Loucy (cell line): Measurements from ENCODE around the gene NAA38.

Source experiments
- H2AFZ ChIP-seq: fragments of 200-600 bp; sonication (generic); 2 replicates; pipeline ENCODE4 v1.6.0; 2016; ENCODE audit warnings: antibody characterized with exemption, mild to moderate bottlenecking, low read length, moderate library complexity
- H3F3A ChIP-seq: fragments of 200-600 bp; 2 replicates; pipeline ENCODE4 v1.6.0; 2016; ENCODE audit warnings: antibody characterized with exemption, low read depth, mild to moderate bottlenecking
- H3K27me3 ChIP-seq: fragments of 200-600 bp; sonication (generic); 2 replicates; pipeline ENCODE4 v1.6.1; 2014; ENCODE audit warnings: low read length, mild to moderate bottlenecking; ENCODE audit not compliant: insufficient read depth, poor library complexity, severe bottlenecking
- H3K36me3 ChIP-seq: fragments of 200-600 bp; sonication (generic); 2 replicates; pipeline ENCODE4 v1.6.1; 2016; ENCODE audit warnings: low read length; ENCODE audit not compliant: insufficient read depth
- H3K4me1 ChIP-seq: fragments of 200-600 bp; sonication (generic); 2 replicates; pipeline ENCODE4 v1.5.1; 2014; ENCODE audit warnings: low read length, mild to moderate bottlenecking; ENCODE audit not compliant: insufficient read depth, poor library complexity, severe bottlenecking
- H3K4me2 ChIP-seq: fragments of 200-600 bp; sonication (generic); 2 replicates; pipeline ENCODE4 v1.6.0; 2014; ENCODE audit warnings: antibody characterized with exemption, low read length, low read depth, mild to moderate bottlenecking; ENCODE audit not compliant: poor library complexity, severe bottlenecking
- H3K4me3 ChIP-seq: fragments of 200-600 bp; sonication (generic); 2 replicates; pipeline ENCODE4 v1.5.1; 2014; ENCODE audit warnings: low read length, mild to moderate bottlenecking, mixed read lengths; ENCODE audit not compliant: poor library complexity, severe bottlenecking
- H3K79me2 ChIP-seq: fragments of 200-600 bp; sonication (generic); 2 replicates; pipeline ENCODE4 v1.6.1; 2014; ENCODE audit warnings: low read length; ENCODE audit not compliant: insufficient read depth
- H3K9ac ChIP-seq: fragments of 200-600 bp; sonication (generic); 2 replicates; pipeline ENCODE4 v1.6.0; 2014; ENCODE audit warnings: mild to moderate bottlenecking, low read depth, low read length, moderate library complexity; ENCODE audit not compliant: poor library complexity, severe bottlenecking
- H3K9me2 ChIP-seq: fragments of 200-600 bp; sonication (generic); replicated peaks from 2 replicates; pipeline ENCODE4 v1.6.1; 2016; ENCODE audit warnings: low read depth, low read length, mixed read lengths
- H3K9me3 ChIP-seq: fragments of 200-600 bp; sonication (generic); 2 replicates; pipeline ENCODE4 v1.6.1; 2014; ENCODE audit warnings: mild to moderate bottlenecking, antibody characterized with exemption, low read length, low read depth; ENCODE audit not compliant: insufficient read depth
- H4K20me1 ChIP-seq: fragments of 200-600 bp; sonication (generic); 2 replicates; pipeline ENCODE4 v1.6.0; 2014; ENCODE audit warnings: antibody characterized with exemption, low read length, mild to moderate bottlenecking; ENCODE audit not compliant: insufficient read depth, poor library complexity, severe bottlenecking
- EZH2phosphoT487 ChIP-seq: fragments of 200-600 bp; IDR thresholded peaks from 2 replicates; pipeline ENCODE4 v1.6.1; 2018; ENCODE audit warnings: antibody characterized with exemption, mild to moderate bottlenecking, moderate library complexity, borderline replicate concordance
- TF ChIP-seq, protein P1 (sequence below): fragments of 200-600 bp; sonication (generic); conservative IDR thresholded peaks from 2 replicates; pipeline ENCODE4 v1.5.1; 2014; ENCODE audit warnings: mild to moderate bottlenecking, antibody characterized with exemption, low read length

NAA38 gene

GRCh38 chr17:7817643-7817964 lies 39.8 kb downstream of the NAA38 start:
- Histone ChIP-seq H3K4me3 (no peak overlapping the region), H3K9ac (no peak overlapping the region), H3K9me3 (no peaks in the 10 kb centered on the region), H4K20me1 (no peaks in the 10 kb centered on the region), H3K79me2 (no peaks in the 10 kb centered on the region), H3F3A (no peaks in the 10 kb centered on the region), H3K4me2 (no peak overlapping the region), H3K27me3 (no peaks in the 10 kb centered on the region), H2AFZ (no peak overlapping the region), H3K36me3 (no peaks in the 10 kb centered on the region), H3K4me1 (no peaks in the 10 kb centered on the region), H3K9me2 (no peaks in the 10 kb centered on the region)
- TF ChIP-seq EZH2phosphoT487, result no peak
- TF ChIP-seq, protein P1, sequence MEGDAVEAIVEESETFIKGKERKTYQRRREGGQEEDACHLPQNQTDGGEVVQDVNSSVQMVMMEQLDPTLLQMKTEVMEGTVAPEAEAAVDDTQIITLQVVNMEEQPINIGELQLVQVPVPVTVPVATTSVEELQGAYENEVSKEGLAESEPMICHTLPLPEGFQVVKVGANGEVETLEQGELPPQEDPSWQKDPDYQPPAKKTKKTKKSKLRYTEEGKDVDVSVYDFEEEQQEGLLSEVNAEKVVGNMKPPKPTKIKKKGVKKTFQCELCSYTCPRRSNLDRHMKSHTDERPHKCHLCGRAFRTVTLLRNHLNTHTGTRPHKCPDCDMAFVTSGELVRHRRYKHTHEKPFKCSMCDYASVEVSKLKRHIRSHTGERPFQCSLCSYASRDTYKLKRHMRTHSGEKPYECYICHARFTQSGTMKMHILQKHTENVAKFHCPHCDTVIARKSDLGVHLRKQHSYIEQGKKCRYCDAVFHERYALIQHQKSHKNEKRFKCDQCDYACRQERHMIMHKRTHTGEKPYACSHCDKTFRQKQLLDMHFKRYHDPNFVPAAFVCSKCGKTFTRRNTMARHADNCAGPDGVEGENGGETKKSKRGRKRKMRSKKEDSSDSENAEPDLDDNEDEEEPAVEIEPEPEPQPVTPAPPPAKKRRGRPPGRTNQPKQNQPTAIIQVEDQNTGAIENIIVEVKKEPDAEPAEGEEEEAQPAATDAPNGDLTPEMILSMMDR, result no peak

DNA sequence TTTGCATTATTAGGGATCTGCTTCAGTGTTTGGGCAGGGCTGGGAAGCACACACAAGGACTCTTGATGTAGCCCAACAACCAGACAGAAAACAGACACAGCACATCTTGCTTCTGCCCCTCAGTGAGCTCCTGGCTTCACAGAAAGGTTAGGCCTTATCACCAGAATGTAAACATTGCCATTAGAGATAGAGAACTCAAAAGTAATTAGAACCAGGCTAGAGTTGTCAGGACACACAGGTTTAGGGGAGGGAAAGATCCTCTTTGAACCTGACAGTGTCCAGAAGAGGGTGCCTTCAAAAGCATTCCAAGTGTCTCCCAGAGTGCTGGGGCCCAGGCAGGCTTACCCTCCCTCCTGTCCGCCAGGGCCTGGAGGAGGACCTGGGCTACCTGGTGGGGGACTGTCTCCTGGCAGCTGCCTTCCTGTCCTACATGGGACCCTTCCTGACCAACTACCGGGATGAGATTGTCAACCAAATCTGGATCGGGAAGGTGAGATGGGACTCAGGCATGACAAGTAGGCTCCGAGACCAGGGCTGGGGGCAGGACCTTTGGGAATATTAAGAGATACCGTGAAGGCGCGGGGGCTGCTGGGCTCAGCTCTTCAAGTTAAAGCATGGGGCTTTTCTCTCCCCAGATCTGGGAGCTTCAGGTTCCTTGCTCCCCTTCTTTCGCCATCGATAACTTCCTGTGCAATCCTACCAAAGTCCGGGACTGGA lies 40.3 kb downstream of the NAA38 start:
- Histone ChIP-seq H3K27me3 (no peaks in the 10 kb centered on the region), H3K9me2 (no peaks in the 10 kb centered on the region), H4K20me1 (no peaks in the 10 kb centered on the region), H3K9ac (no peak overlapping the region), H3K4me1 (no peaks in the 10 kb centered on the region), H3K4me2 (no peak overlapping the region), H3K9me3 (no peaks in the 10 kb centered on the region), H3K4me3 (no peak overlapping the region), H3K36me3 (no peaks in the 10 kb centered on the region), H3F3A (no peaks in the 10 kb centered on the region), H2AFZ (no peak overlapping the region), H3K79me2 (no peaks in the 10 kb centered on the region)
- TF ChIP-seq EZH2phosphoT487, result no peak
- TF ChIP-seq, protein P1, result no peak

DNA sequence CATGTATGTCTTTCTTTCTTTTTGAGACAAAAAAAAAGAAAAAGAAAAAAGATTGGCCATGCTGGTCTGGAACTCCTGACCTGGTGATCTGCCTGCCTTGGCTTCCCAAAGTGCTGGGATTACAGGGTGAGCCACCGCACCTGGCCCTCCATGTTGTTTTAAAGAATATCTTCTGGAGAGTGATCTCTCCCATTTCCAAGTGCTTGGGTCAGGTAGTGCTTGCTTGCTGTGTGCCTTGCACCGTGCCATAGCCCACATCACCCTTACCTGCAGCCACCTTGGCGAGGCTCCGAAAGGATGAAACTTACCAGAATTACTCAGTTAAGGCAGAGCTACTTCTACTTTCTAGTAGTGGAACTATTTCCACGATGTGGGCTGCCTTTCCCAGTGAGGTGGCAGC lies 42.4 kb downstream of the NAA38 start:
- Histone ChIP-seq H3K79me2 (no peaks in the 10 kb centered on the region), H3K4me1 (peaks cover 5% of the 10 kb centered on the region), H3K36me3 (no peaks in the 10 kb centered on the region), H3K9me2 (no peaks in the 10 kb centered on the region), H3F3A (no peaks in the 10 kb centered on the region), H3K27me3 (no peaks in the 10 kb centered on the region), H4K20me1 (no peaks in the 10 kb centered on the region), H3K9ac (no peak overlapping the region), H2AFZ (no peak overlapping the region), H3K9me3 (no peaks in the 10 kb centered on the region), H3K4me2 (no peak overlapping the region), H3K4me3 (no peak overlapping the region)
- no peak for TF ChIP-seq EZH2phosphoT487
- TF ChIP-seq, protein P1, result no peak
